SJSA1 (cell line): ENCODE data around the gene ADGRD1. TPM values are rescaled to one million over a fixed set of nuclear protein-coding genes. Genes with fewer than 3 reads are reported as not detected.

Experiments used
- DNase-seq, 2 experiments: peaks; one replicate each; pipeline ENCODE4 v3.0.0-alpha.2; 2015 to 2020; ENCODE audit warnings: low spot score in 2 of 2, low read depth in 1 of 2
- H3K27ac ChIP-seq: fragments of 250-450 bp; sonication (Bioruptor Pico); 2 replicates; pipeline ENCODE4 v1.5.1; 2020; ENCODE audit warnings: mild to moderate bottlenecking, moderate library complexity
- H3K27me3 ChIP-seq: fragments of 250-450 bp; sonication (Bioruptor Pico); replicated peaks from 2 replicates; pipeline ENCODE4 v1.5.1; 2020; ENCODE audit warnings: mild to moderate bottlenecking, moderate library complexity
- H3K36me3 ChIP-seq: fragments of 250-450 bp; sonication (Bioruptor Pico); 2 replicates; pipeline ENCODE4 v1.5.1; 2020; ENCODE audit warnings: mild to moderate bottlenecking
- H3K4me1 ChIP-seq: fragments of 250-450 bp; sonication (Bioruptor Pico); replicated peaks from 2 replicates; pipeline ENCODE4 v1.6.1; 2021; ENCODE audit warnings: mild to moderate bottlenecking
- H3K4me3 ChIP-seq: fragments of 250-450 bp; sonication (Bioruptor Pico); 2 replicates; pipeline ENCODE4 v1.5.1; 2020; ENCODE audit warnings: mild to moderate bottlenecking
- H3K9me3 ChIP-seq: fragments of 250-450 bp; sonication (Bioruptor Pico); replicated peaks from 2 replicates; pipeline ENCODE4 v1.5.1; 2020; ENCODE audit warnings: mild to moderate bottlenecking
- total RNA-seq: library from RNA; depleted of rRNA; stranded (reverse); fragments of >200 nt; shearing (Covaris generic); gene quantifications from 2 replicates; pipeline ENCODE4 v1.2.3, GENCODE V29; 2014

The ADGRD1 gene
- total RNA-seq, 1 experiment from 2014 or later = 1.0 TPM

GRCh38 chr12:131014343-131014742, 60.6 kb downstream of the ADGRD1 start:
- no peaks in the 10 kb centered on the region for H3K9me3 ChIP-seq
- no peaks in the 10 kb centered on the region for H3K27me3 ChIP-seq
- no peak for DNase-seq
- H3K4me1 ChIP-seq = no peaks in the 10 kb centered on the region
- H3K36me3 ChIP-seq = no peaks in the 10 kb centered on the region
- H3K4me3 ChIP-seq = no peak overlapping the region
- H3K27ac ChIP-seq = no peak overlapping the region

GRCh38 chr12:131015581-131016337, 62.1 kb downstream of the ADGRD1 start:
- Histone ChIP-seq H3K27ac (no peak overlapping the region), H3K36me3 (no peaks in the 10 kb centered on the region), H3K4me1 (no peaks in the 10 kb centered on the region), H3K9me3 (no peaks in the 10 kb centered on the region), H3K4me3 (no peak overlapping the region), H3K27me3 (no peaks in the 10 kb centered on the region)
- no peak for DNase-seq

GRCh38 chr12:131017477-131017991, 63.8 kb downstream of the ADGRD1 start:
- no peaks in the 10 kb centered on the region for H3K4me1 ChIP-seq
- H3K9me3 ChIP-seq = no peaks in the 10 kb centered on the region
- no peaks in the 10 kb centered on the region for H3K27me3 ChIP-seq
- no peak overlapping the region for H3K4me3 ChIP-seq
- no peaks in the 10 kb centered on the region for H3K36me3 ChIP-seq
- no peak for DNase-seq
- no peak overlapping the region for H3K27ac ChIP-seq

GRCh38 chr12:131018019-131018620, 64.4 kb downstream of the ADGRD1 start:
- DNase-seq = no peak
- H3K9me3 ChIP-seq = no peaks in the 10 kb centered on the region
- no peaks in the 10 kb centered on the region for H3K4me1 ChIP-seq
- no peak overlapping the region for H3K27ac ChIP-seq
- H3K27me3 ChIP-seq = no peaks in the 10 kb centered on the region
- no peaks in the 10 kb centered on the region for H3K36me3 ChIP-seq
- no peak overlapping the region for H3K4me3 ChIP-seq

GRCh38 chr12:131018808-131019397, 65.2 kb downstream of the ADGRD1 start:
- no peak overlapping the region for H3K4me3 ChIP-seq
- H3K9me3 ChIP-seq = no peaks in the 10 kb centered on the region
- no peak for DNase-seq
- no peaks in the 10 kb centered on the region for H3K4me1 ChIP-seq
- no peaks in the 10 kb centered on the region for H3K36me3 ChIP-seq
- H3K27me3 ChIP-seq = no peaks in the 10 kb centered on the region
- H3K27ac ChIP-seq = no peak overlapping the region

GRCh38 chr12:131020326-131021153, 66.8 kb downstream of the ADGRD1 start:
- H3K4me1 ChIP-seq = no peaks in the 10 kb centered on the region
- DNase-seq = no peak
- no peaks in the 10 kb centered on the region for H3K9me3 ChIP-seq
- no peaks in the 10 kb centered on the region for H3K27me3 ChIP-seq
- H3K4me3 ChIP-seq = no peak overlapping the region
- H3K36me3 ChIP-seq = no peaks in the 10 kb centered on the region
- H3K27ac ChIP-seq = no peak overlapping the region

- no peak overlapping the region for H3K27ac ChIP-seq
- H3K9me3 ChIP-seq = no peaks in the 10 kb centered on the region
- H3K36me3 ChIP-seq = no peaks in the 10 kb centered on the region
- no peak for DNase-seq
- no peaks in the 10 kb centered on the region for H3K4me1 ChIP-seq
- no peaks in the 10 kb centered on the region for H3K27me3 ChIP-seq
- no peak overlapping the region for H3K4me3 ChIP-seq
These were observed 67.4 kb downstream of the ADGRD1 start for GRCh38 chr12:131021154-131021541.

- Histone ChIP-seq H3K4me3 (no peak overlapping the region), H3K36me3 (no peaks in the 10 kb centered on the region)
These were observed 70.3 kb downstream of the ADGRD1 start for GRCh38 chr12:131024026-131024425.

GRCh38 chr12:131024721-131025120, 71.0 kb downstream of the ADGRD1 start:
- H3K27me3 ChIP-seq = no peaks in the 10 kb centered on the region
- no peaks in the 10 kb centered on the region for H3K36me3 ChIP-seq
- H3K4me1 ChIP-seq = no peaks in the 10 kb centered on the region
- no peak for DNase-seq
- no peak overlapping the region for H3K4me3 ChIP-seq
- no peaks in the 10 kb centered on the region for H3K9me3 ChIP-seq
- no peak overlapping the region for H3K27ac ChIP-seq

More at GRCh38 chr12:131024026-131024425, 70.3 kb downstream of the ADGRD1 start:
- Histone ChIP-seq H3K4me1 (no peaks in the 10 kb centered on the region), H3K9me3 (no peaks in the 10 kb centered on the region), H3K27ac (no peak overlapping the region), H3K27me3 (no peaks in the 10 kb centered on the region)
- DNase-seq = no peak

GRCh38 chr12:131025234-131025633, 71.5 kb downstream of the ADGRD1 start:
- no peak for DNase-seq
- no peak overlapping the region for H3K4me3 ChIP-seq
- H3K4me1 ChIP-seq = no peaks in the 10 kb centered on the region
- no peaks in the 10 kb centered on the region for H3K9me3 ChIP-seq
- no peak overlapping the region for H3K27ac ChIP-seq
- H3K27me3 ChIP-seq = no peaks in the 10 kb centered on the region
- no peaks in the 10 kb centered on the region for H3K36me3 ChIP-seq

- Histone ChIP-seq H3K4me3 (no peak overlapping the region), H3K27ac (no peak overlapping the region), H3K4me1 (no peaks in the 10 kb centered on the region), H3K9me3 (no peaks in the 10 kb centered on the region), H3K36me3 (no peaks in the 10 kb centered on the region), H3K27me3 (no peaks in the 10 kb centered on the region)
- DNase-seq = no peak
These were observed 72.4 kb downstream of the ADGRD1 start for GRCh38 chr12:131025939-131026702.

- DNase-seq = no peak
- Histone ChIP-seq H3K27ac (no peak overlapping the region), H3K9me3 (no peaks in the 10 kb centered on the region), H3K4me3 (no peak overlapping the region), H3K36me3 (no peaks in the 10 kb centered on the region), H3K27me3 (no peaks in the 10 kb centered on the region), H3K4me1 (no peaks in the 10 kb centered on the region)
These were observed 73.0 kb downstream of the ADGRD1 start for GRCh38 chr12:131026754-131027153.

GRCh38 chr12:131027264-131027663, 73.6 kb downstream of the ADGRD1 start:
- Histone ChIP-seq H3K27me3 (no peaks in the 10 kb centered on the region), H3K27ac (no peak overlapping the region), H3K9me3 (no peaks in the 10 kb centered on the region), H3K4me1 (no peaks in the 10 kb centered on the region), H3K36me3 (no peaks in the 10 kb centered on the region), H3K4me3 (no peak overlapping the region)
- DNase-seq = no peak
